Jurkat, Clone E6-1 (cell line): ENCODE results near the gene TEDC1.

Experiments used
- DNase-seq: peaks from one replicate; pipeline ENCODE4 v3.0.0-alpha.2; 2011; ENCODE audit warnings: low read depth, low spot score
- H3K4me3 ChIP-seq: 2 replicates; pipeline ENCODE4 v1.5.1; 2011; ENCODE audit warnings: mild to moderate bottlenecking, low read length, control low read depth, moderate library complexity

Gene TEDC1

DNA sequence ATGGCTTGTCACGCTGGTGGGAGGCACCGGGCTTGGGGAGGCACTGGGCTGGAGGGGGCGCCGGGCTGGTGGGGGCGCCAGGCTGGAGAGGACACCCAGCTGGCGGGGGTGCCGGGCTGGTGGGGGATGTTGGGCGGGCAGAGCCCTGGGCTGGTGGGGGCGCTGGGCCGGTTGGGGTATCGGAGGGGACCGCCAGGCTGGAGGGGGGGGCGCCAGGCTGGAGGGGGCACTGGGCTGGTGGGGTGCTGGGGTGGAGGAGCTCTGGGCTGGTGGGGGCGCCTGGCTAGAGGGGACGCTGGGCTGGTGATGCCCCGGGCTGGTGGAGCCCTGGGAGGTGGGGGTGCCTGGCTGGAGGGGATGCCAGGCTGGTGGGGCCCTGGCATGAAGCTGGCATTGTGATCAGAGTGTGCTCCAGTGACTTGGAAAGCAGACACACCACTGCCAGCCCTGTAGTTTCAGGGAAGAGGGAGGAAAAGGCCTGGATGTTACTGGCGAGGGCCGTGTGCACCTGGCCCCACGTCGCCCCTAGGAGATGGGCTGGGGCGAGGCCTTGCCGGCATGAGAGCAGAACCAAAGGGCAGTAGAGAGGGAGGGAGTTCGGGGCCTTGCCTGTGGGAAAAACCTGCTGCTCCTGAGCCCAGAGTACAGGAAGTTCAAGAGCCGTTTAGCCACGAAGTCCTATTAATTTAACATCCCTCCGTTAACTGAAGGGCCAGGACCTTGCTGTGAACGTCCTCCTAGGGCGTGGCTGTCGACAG lies 13.1 kb downstream of the TEDC1 start:
- no peak overlapping the region for H3K4me3 ChIP-seq
- no peak for DNase-seq

DNA sequence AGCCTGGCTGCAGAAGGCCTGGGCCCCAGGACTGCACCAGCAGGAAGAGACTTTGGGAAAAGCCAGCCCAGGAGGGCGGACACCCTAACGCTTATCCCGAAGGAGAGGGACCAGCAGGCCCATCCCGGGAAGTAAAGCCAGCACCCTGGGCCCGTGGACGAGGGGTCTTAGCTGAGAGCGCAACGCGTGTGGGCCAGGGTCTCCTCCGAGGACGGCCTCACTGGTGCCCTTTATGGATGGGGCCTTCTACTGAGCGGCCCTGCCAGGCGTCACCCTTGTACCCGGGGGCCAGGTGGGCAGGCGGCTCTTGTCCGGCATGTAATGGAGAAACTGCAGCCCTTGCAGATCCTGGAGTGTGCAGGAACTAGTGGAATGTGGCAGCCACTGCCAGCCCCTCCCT lies 14.1 kb downstream of the TEDC1 start:
- H3K4me3 ChIP-seq, result no peak overlapping the region
- DNase-seq, result no peak

GRCh38 chr14:105507247-105507646 lies 16.2 kb downstream of the TEDC1 start:
- H3K4me3 ChIP-seq, result no peak overlapping the region

GRCh38 chr14:105508069-105508468 lies 17.0 kb downstream of the TEDC1 start:
- H3K4me3 ChIP-seq, result no peak overlapping the region
- no peak for DNase-seq

More at GRCh38 chr14:105507247-105507646, 16.2 kb downstream of the TEDC1 start:
- DNase-seq, result no peak

DNA sequence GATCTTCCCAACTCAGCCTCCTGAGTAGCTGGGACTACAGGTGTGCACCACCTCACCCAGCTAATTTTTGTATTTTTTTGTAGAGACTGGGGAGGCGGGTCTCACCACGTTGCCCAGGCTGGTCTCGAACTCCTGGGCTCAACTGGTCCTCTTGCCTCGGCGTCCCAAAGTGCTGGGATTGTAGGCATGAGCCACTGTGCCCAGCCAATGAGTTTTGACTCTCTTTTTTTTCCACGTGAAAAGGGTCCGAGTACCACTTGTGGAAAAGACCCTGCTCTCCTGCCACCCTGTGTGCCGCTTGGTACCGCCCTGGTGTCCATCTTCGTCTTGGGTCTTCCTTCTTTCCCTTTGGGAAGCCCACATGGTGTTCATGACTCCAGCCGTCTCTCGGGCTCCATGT lies 17.6 kb downstream of the TEDC1 start:
- DNase-seq, result no peak
- H3K4me3 ChIP-seq, result no peak overlapping the region

- DNase-seq, result no peak
- H3K4me3 ChIP-seq, result no peak overlapping the region
Measured at GRCh38 chr14:105517096-105517495, 26.1 kb downstream of the TEDC1 start.

GRCh38 chr14:105519946-105520698 lies 29.1 kb downstream of the TEDC1 start:
- DNase-seq, result no peak

GRCh38 chr14:105525326-105525725 lies 34.3 kb downstream of the TEDC1 start:
- no peak overlapping the region for H3K4me3 ChIP-seq
- no peak for DNase-seq

More at GRCh38 chr14:105519946-105520698, 29.1 kb downstream of the TEDC1 start:
- H3K4me3 ChIP-seq, result no peak overlapping the region

- peak within 1 kb of the TSS; percentile 24 for H3K4me3 ChIP-seq
- no peak for DNase-seq
Measured at GRCh38 chr14:105525861-105526775, 35.1 kb downstream of the TEDC1 start, which contains the start of gene TMEM121. Gene TMEM121 (plus strand): TSS chr14:105526583. CDS start chr14:105528835, 2,252 bp downstream.

DNA sequence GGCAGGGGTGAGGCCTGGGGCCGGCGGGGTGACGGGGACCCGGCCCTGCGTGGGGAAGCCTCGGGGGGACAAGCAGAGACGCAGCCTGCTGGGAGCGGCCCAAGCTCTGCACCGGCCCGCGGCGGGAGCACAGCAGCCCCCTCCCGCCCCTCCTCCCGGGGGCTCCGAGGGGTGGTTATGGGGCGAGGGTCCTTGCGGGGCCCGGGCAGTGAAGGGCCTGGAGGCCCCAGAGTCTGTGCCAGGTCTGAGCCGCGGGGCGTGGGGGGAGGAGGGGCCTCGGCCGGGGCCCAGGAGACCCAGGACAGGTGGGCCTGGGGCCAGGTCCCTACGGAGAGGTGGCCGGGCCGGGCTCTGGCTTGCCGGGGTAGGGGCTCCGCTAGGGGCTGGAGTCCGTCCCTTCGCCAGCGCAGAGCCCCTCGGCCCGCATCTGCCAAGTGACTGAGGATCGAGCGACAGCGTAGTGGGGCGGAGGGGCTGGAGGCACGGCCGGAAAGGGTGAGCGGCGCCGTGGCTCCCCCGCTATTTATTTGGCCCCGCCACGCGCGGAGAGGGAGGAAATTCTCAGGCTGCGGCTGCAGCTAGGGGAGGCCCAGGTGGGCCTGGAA lies 35.8 kb downstream of the TEDC1 start:
- DNase-seq, result no peak
- H3K4me3 ChIP-seq, result peak overlapping the region; percentile 24

GRCh38 chr14:105527381-105527825 lies 36.4 kb downstream of the TEDC1 start:
- H3K4me3 ChIP-seq, result no peak overlapping the region
- DNase-seq, result no peak

DNA sequence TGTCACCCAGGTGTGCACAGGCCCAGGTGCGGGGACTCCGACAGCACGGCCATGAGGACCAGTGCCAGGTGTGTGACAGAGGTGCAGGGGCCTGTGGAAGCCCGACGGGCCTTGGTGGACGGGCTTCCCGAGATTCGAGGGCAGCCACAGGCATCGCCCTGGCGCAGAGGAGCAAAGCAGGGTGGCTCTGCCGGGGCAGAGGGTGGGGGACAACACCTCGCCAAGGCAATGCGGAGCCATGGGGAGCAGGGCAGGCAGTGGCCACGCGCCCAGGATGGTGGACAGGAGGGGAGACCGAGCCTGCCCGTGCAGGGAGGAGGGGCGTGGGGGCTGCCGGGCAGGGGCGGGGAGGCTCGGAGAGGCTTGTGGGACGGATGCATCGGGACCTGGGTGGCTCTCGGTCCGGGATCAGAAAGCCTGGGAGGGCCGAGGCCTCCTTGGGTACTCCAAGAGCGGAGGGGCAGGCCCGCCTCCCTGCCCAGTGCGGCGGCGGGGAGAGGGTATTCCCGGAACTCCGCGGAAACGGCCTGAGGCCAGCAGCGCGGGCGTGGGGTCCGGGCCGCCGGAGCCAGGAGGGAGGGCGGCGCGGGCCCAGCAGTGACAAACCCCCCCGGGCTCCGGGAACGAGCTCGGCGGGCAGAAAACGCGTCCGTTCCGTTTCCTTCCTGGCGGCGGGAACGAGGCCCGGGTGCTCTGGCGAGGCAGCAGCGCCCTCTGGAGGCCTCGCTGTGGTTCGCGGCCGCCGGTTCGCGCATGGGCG lies 37.0 kb downstream of the TEDC1 start:
- DNase-seq, result peak; percentile 52
- peak overlapping the region; percentile 46 for H3K4me3 ChIP-seq

- no peak for DNase-seq
- no peak overlapping the region for H3K4me3 ChIP-seq
Measured at GRCh38 chr14:105528586-105529318, 37.7 kb downstream of the TEDC1 start.

DNA sequence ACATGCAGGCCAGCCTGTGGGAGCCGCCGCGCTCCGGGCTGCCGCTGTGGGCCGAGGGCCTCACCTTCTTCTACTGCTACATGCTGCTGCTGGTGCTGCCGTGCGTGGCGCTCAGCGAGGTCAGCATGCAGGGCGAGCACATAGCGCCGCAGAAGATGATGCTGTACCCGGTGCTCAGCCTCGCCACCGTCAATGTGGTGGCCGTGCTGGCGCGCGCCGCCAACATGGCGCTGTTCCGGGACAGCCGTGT lies 38.2 kb downstream of the TEDC1 start:
- no peak overlapping the region for H3K4me3 ChIP-seq

DNA sequence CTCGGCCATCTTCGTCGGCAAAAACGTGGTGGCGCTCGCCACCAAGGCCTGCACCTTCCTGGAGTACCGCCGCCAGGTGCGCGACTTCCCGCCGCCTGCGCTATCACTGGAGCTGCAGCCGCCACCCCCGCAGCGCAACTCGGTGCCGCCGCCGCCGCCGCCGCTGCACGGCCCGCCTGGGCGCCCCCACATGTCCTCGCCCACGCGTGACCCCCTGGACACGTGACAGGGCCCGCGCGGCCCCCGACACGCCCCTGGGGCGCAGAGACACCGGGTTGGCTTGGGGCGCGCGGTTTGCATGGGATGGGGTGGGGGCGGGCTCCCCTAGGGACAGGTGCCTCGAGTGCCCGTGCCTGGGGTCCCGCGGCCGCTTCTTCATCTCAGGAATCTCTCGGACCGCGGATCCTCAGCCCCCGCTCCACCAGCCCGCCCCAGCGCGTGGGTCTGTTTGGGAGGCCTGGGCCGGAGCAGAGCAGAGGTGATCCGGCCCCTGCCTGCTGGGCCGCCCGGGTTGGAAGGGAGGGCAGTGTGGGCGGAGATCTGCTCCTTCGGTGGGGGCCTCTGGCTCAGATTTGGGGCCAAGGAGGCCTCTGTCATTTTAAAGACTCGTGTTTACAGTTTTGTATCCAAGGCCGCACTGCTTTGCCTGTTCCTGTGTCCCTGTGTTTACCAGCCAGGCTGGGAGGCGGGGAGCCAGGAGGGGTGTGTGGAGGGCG lies 38.7 kb downstream of the TEDC1 start:
- DNase-seq, result no peak
- no peak overlapping the region for H3K4me3 ChIP-seq

More for the DNA sequence above, 38.2 kb downstream of the TEDC1 start:
- DNase-seq, result no peak

DNA sequence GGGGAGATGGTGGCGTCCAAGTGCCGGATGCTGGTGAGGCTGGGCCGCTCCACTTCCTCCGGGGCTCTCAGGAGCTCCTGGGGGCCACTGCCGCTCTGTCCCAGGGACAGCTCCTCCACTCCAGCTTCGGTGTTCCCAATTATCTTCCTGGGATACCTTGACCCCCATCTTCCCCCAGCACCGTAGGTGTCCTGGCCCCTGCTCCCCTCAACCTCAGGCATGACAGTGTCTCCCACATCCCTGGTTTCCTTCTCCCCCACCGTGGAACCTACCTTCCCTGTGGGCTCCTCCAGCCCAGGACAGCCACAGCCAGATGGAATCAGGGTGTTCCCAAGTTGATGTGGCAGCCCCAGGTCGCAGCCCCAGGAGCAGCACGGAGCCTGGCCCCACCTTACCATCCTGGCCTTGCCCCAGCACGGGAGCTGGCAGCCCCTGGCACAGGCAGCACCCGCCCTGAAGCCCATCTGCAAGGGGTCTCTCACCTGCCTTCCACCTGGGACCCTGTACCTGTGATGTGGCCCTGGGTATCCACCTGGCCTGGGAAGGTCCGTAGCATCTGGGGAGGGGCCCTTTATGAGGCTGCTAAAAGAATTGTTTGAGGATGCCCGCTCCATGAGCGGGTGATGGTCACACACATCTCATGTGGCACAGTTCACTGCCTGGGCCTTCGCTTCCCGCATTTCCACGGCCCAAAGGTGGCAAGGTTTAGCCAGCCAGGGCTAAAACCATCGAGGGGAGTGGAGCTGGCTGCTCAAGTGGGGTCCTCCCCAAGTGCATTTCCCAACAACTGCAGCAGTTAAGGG lies 39.4 kb downstream of the TEDC1 start:
- DNase-seq, result no peak
- no peak overlapping the region for H3K4me3 ChIP-seq
